Measurements from ENCODE around the gene TGFBR3.

Gene TGFBR3

DNA sequence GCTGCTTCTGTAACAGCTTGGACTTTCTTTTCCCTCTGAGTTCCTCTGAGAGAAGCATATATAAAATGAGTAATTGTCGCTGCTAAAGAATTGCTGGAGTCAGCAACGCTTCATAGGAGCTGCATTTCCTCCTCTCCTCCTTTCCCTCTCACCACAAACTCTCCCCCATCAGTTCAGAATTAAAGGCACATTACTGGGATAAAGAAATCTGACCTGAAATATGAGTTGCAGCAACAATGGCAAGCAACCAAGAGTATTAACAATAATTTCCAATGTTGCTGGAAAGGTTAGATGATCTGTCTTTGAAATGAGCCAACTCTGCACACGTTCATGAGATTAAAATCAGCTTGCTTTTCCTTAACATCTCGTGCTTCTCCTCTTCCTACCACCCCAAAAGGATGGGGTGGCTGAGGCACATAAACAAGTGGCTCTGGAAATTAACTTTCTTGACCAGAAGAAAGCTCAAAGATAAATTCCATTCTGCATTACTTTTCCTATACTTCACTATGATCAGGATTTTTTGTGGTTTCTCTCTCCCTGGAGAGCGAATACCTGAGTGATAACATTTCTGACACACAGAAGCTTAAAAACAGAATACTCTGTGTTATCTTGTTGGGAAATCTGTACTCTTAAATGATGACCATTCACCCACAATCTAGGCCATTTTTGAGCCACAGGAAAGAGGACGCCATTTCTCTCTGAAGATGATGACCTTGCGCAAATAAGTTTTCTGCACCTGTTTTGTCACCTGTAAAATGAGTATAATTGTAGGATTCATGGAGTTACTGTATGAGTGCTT, 90.2 kb downstream of the TGFBR3 start:
- DNase-seq (no peak), ATAC-seq (ENCODE audit: insufficient read depth, low read depth) (no peak)
- Histone ChIP-seq H2AFZ (ENCODE audit: low read depth, low read length) (no peak overlapping the region), H3K9ac (ENCODE audit: low read depth, low read length) (no peak overlapping the region), H3K36me3 (ENCODE audit: insufficient read depth, low read length) (no peaks in the 10 kb centered on the region), H3K27ac (ENCODE audit: low read length) (no peak overlapping the region), H3K27me3 (ENCODE audit: insufficient read depth, low read length, poor library complexity) (peaks cover 6% of the 10 kb centered on the region), H3K79me2 (ENCODE audit: insufficient read depth, low read length) (no peaks in the 10 kb centered on the region), H3K9me3 (ENCODE audit: insufficient read depth, low read length, severe bottlenecking) (no peaks in the 10 kb centered on the region), H4K20me1 (ENCODE audit: insufficient read depth, low read length) (no peaks in the 10 kb centered on the region), H3K4me3 (ENCODE audit: low read depth in 1 of 2, low read length in 2 of 2) (no peak overlapping the region), H3K4me2 (ENCODE audit: insufficient read depth, low read length) (no peak overlapping the region), H3K4me1 (ENCODE audit: insufficient read depth, low read length) (peaks cover 12% of the 10 kb centered on the region)
- TF ChIP-seq, protein P1, sequence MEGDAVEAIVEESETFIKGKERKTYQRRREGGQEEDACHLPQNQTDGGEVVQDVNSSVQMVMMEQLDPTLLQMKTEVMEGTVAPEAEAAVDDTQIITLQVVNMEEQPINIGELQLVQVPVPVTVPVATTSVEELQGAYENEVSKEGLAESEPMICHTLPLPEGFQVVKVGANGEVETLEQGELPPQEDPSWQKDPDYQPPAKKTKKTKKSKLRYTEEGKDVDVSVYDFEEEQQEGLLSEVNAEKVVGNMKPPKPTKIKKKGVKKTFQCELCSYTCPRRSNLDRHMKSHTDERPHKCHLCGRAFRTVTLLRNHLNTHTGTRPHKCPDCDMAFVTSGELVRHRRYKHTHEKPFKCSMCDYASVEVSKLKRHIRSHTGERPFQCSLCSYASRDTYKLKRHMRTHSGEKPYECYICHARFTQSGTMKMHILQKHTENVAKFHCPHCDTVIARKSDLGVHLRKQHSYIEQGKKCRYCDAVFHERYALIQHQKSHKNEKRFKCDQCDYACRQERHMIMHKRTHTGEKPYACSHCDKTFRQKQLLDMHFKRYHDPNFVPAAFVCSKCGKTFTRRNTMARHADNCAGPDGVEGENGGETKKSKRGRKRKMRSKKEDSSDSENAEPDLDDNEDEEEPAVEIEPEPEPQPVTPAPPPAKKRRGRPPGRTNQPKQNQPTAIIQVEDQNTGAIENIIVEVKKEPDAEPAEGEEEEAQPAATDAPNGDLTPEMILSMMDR (IDR thresholded peaks at IDR 0.05; ENCODE audit: borderline replicate concordance, extremely low read depth, low read length, poor library complexity, severe bottlenecking) = no peak
- no peak for TF ChIP-seq EZH2 (IDR thresholded peaks at IDR 0.05; ENCODE audit: borderline replicate concordance, low read depth, low read length, severe bottlenecking)

DNA sequence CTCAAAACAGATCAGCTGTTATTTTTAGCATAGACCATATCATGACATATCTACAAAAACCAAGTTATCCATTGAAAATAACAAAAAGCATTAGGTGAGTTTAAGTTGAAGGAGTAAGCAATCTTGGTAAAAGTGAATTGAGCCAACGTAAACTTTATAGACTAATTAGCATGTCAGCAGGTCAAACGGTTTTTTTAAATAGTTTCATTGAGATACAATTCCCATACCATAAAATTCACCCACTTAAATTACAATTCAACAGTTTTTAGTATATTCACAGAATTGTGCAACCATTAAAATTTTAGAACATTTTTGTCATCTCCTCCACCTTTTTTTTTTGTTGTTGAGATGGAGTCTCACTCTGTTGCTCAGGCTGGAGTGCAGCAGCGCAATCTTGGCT, 92.1 kb downstream of the TGFBR3 start:
- Histone ChIP-seq H2AFZ (ENCODE audit: low read depth, low read length) (no peak overlapping the region), H3K4me3 (ENCODE audit: low read depth in 1 of 2, low read length in 2 of 2) (no peak overlapping the region), H3K79me2 (ENCODE audit: insufficient read depth, low read length) (no peaks in the 10 kb centered on the region), H3K27me3 (ENCODE audit: insufficient read depth, low read length, poor library complexity) (peaks cover 6% of the 10 kb centered on the region), H3K9me3 (ENCODE audit: insufficient read depth, low read length, severe bottlenecking) (no peaks in the 10 kb centered on the region), H3K4me1 (ENCODE audit: insufficient read depth, low read length) (peaks cover 12% of the 10 kb centered on the region), H3K9ac (ENCODE audit: low read depth, low read length) (no peak overlapping the region), H3K36me3 (ENCODE audit: insufficient read depth, low read length) (no peaks in the 10 kb centered on the region), H3K4me2 (ENCODE audit: insufficient read depth, low read length) (no peak overlapping the region), H4K20me1 (ENCODE audit: insufficient read depth, low read length) (no peaks in the 10 kb centered on the region), H3K27ac (ENCODE audit: low read length) (no peak overlapping the region)
- DNase-seq (no peak), ATAC-seq (ENCODE audit: insufficient read depth, low read depth) (no peak)
- TF ChIP-seq, protein P1 (IDR thresholded peaks at IDR 0.05; ENCODE audit: borderline replicate concordance, extremely low read depth, low read length, poor library complexity, severe bottlenecking) = no peak
- no peak for TF ChIP-seq EZH2 (IDR thresholded peaks at IDR 0.05; ENCODE audit: borderline replicate concordance, low read depth, low read length, severe bottlenecking)

DNA sequence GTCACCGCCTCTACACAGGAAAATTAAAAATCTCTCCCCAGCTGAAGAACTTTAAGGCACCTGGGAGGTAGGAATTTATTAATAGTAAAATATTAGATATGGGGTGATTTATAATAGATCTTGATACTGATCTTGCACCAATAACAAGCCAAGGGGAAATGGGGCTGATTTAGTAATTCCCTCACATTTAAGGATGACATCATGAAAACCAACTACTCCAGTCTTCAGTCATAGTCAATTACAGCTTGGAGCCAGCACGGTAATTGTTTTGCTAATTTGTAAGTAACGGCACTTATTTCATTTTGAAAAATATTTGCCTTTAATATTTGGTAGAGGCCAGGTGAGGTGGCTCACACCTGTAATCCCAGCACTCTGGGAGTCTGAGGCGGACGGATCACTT, 92.8 kb downstream of the TGFBR3 start:
- Histone ChIP-seq H3K9ac (ENCODE audit: low read depth, low read length) (no peak overlapping the region), H3K9me3 (ENCODE audit: insufficient read depth, low read length, severe bottlenecking) (no peaks in the 10 kb centered on the region), H3K27me3 (ENCODE audit: insufficient read depth, low read length, poor library complexity) (peaks cover 2% of the 10 kb centered on the region), H3K79me2 (ENCODE audit: insufficient read depth, low read length) (no peaks in the 10 kb centered on the region), H2AFZ (ENCODE audit: low read depth, low read length) (no peak overlapping the region), H3K4me3 (ENCODE audit: low read depth in 1 of 2, low read length in 2 of 2) (no peak overlapping the region), H3K36me3 (ENCODE audit: insufficient read depth, low read length) (no peaks in the 10 kb centered on the region), H3K4me2 (ENCODE audit: insufficient read depth, low read length) (no peak overlapping the region), H3K4me1 (ENCODE audit: insufficient read depth, low read length) (peaks cover 12% of the 10 kb centered on the region), H3K27ac (ENCODE audit: low read length) (no peak overlapping the region), H4K20me1 (ENCODE audit: insufficient read depth, low read length) (no peaks in the 10 kb centered on the region)
- no peak for DNase-seq
- no peak for ATAC-seq (ENCODE audit: insufficient read depth, low read depth)
- no peak for TF ChIP-seq EZH2 (IDR thresholded peaks at IDR 0.05; ENCODE audit: borderline replicate concordance, low read depth, low read length, severe bottlenecking)
- TF ChIP-seq, protein P1 (IDR thresholded peaks at IDR 0.05; ENCODE audit: borderline replicate concordance, extremely low read depth, low read length, poor library complexity, severe bottlenecking) = no peak

All from DND-41 (cell line).